SK-N-SH (cell line): ENCODE measurements around the gene POU6F2.

Experiments
- CHD2 ChIP-seq: fragments of 150-350 bp; IDR thresholded peaks from 2 replicates; pipeline ENCODE4 v1.6.1; 2018; ENCODE audit warnings: low read length; ENCODE audit not compliant: partially characterized antibody
- MAX ChIP-seq: IDR thresholded peaks from 2 replicates; pipeline ENCODE4 v1.4.0; 2012; ENCODE audit warnings: low read depth
- POLR2AphosphoS5 ChIP-seq: IDR thresholded peaks from 2 replicates; pipeline ENCODE4 v1.6.1; 2012; ENCODE audit warnings: low read depth, low read length
- RFX5 ChIP-seq: IDR thresholded peaks from 2 replicates; pipeline ENCODE4 v1.6.1; 2012; ENCODE audit warnings: mild to moderate bottlenecking, improper control_type of control experiment, low read length
- TF ChIP-seq, protein P1 (sequence below): fragments of 200-600 bp; sonication (generic); IDR thresholded peaks from 2 replicates; pipeline ENCODE4 v1.6.1; 2017; ENCODE audit warnings: antibody characterized with exemption, mild to moderate bottlenecking, moderate library complexity
- TF ChIP-seq, protein P2 (sequence below): IDR thresholded peaks from 2 replicates; pipeline ENCODE4 v1.4.0; 2012; ENCODE audit warnings: low read depth, borderline replicate concordance
- TF ChIP-seq, protein P3 (sequence below): IDR thresholded peaks from 2 replicates; pipeline ENCODE4 v1.4.0; 2012; ENCODE audit warnings: low read depth, borderline replicate concordance
- TF ChIP-seq, protein P4 (sequence below): IDR thresholded peaks from 2 replicates; pipeline ENCODE4 v1.6.1; 2012; ENCODE audit warnings: mild to moderate bottlenecking, low read depth, low read length, moderate library complexity
- TF ChIP-seq, protein P5 (sequence below): fragments of 150-350 bp; IDR thresholded peaks from 2 replicates; pipeline ENCODE4 v1.6.1; 2017; ENCODE audit warnings: antibody characterized with exemption, low read length, low read depth, borderline replicate concordance

DNA sequence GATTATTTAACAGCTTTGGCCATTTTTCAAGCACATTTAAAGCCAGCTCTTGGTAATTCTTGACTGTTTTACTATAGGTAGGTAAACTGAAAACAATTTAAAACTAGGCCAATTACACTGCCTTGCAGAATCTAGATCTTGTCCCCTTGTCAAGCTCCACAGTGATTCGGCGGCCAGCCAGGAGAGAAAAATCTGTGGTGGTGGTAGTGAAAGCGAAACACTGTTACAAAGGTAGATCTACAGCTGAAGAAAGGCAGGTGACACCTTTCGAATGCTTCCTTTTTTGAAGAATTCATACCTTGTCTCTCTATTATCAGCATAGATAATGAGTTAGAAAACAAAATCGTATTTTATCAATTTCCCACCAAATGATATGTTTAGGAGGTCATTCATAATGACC lies 218.3 kb downstream of the POU6F2 start:
- TF ChIP-seq, protein P1, sequence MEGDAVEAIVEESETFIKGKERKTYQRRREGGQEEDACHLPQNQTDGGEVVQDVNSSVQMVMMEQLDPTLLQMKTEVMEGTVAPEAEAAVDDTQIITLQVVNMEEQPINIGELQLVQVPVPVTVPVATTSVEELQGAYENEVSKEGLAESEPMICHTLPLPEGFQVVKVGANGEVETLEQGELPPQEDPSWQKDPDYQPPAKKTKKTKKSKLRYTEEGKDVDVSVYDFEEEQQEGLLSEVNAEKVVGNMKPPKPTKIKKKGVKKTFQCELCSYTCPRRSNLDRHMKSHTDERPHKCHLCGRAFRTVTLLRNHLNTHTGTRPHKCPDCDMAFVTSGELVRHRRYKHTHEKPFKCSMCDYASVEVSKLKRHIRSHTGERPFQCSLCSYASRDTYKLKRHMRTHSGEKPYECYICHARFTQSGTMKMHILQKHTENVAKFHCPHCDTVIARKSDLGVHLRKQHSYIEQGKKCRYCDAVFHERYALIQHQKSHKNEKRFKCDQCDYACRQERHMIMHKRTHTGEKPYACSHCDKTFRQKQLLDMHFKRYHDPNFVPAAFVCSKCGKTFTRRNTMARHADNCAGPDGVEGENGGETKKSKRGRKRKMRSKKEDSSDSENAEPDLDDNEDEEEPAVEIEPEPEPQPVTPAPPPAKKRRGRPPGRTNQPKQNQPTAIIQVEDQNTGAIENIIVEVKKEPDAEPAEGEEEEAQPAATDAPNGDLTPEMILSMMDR, result no peak
- TF ChIP-seq, protein P2, sequence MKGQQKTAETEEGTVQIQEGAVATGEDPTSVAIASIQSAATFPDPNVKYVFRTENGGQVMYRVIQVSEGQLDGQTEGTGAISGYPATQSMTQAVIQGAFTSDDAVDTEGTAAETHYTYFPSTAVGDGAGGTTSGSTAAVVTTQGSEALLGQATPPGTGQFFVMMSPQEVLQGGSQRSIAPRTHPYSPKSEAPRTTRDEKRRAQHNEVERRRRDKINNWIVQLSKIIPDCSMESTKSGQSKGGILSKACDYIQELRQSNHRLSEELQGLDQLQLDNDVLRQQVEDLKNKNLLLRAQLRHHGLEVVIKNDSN, result no peak
- TF ChIP-seq CHD2, result no peak
- TF ChIP-seq MAX, result no peak
- no peak for TF ChIP-seq POLR2AphosphoS5
- TF ChIP-seq, protein P3, sequence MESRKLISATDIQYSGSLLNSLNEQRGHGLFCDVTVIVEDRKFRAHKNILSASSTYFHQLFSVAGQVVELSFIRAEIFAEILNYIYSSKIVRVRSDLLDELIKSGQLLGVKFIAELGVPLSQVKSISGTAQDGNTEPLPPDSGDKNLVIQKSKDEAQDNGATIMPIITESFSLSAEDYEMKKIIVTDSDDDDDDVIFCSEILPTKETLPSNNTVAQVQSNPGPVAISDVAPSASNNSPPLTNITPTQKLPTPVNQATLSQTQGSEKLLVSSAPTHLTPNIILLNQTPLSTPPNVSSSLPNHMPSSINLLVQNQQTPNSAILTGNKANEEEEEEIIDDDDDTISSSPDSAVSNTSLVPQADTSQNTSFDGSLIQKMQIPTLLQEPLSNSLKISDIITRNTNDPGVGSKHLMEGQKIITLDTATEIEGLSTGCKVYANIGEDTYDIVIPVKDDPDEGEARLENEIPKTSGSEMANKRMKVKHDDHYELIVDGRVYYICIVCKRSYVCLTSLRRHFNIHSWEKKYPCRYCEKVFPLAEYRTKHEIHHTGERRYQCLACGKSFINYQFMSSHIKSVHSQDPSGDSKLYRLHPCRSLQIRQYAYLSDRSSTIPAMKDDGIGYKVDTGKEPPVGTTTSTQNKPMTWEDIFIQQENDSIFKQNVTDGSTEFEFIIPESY, result no peak
- no peak for TF ChIP-seq RFX5
- TF ChIP-seq, protein P4, sequence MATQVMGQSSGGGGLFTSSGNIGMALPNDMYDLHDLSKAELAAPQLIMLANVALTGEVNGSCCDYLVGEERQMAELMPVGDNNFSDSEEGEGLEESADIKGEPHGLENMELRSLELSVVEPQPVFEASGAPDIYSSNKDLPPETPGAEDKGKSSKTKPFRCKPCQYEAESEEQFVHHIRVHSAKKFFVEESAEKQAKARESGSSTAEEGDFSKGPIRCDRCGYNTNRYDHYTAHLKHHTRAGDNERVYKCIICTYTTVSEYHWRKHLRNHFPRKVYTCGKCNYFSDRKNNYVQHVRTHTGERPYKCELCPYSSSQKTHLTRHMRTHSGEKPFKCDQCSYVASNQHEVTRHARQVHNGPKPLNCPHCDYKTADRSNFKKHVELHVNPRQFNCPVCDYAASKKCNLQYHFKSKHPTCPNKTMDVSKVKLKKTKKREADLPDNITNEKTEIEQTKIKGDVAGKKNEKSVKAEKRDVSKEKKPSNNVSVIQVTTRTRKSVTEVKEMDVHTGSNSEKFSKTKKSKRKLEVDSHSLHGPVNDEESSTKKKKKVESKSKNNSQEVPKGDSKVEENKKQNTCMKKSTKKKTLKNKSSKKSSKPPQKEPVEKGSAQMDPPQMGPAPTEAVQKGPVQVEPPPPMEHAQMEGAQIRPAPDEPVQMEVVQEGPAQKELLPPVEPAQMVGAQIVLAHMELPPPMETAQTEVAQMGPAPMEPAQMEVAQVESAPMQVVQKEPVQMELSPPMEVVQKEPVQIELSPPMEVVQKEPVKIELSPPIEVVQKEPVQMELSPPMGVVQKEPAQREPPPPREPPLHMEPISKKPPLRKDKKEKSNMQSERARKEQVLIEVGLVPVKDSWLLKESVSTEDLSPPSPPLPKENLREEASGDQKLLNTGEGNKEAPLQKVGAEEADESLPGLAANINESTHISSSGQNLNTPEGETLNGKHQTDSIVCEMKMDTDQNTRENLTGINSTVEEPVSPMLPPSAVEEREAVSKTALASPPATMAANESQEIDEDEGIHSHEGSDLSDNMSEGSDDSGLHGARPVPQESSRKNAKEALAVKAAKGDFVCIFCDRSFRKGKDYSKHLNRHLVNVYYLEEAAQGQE, result no peak
- TF ChIP-seq, protein P5, sequence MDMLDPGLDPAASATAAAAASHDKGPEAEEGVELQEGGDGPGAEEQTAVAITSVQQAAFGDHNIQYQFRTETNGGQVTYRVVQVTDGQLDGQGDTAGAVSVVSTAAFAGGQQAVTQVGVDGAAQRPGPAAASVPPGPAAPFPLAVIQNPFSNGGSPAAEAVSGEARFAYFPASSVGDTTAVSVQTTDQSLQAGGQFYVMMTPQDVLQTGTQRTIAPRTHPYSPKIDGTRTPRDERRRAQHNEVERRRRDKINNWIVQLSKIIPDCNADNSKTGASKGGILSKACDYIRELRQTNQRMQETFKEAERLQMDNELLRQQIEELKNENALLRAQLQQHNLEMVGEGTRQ, result no peak
